Mucosa of descending colon (tissue), 3 donors: ENCODE measurements around the gene AGAP5. TPM values are rescaled to one million over a fixed set of nuclear protein-coding genes. Genes with fewer than 3 reads are reported as not detected.
"Not testable (repeated sequence)": the region's sequence is repeated elsewhere in the genome, so short reads cannot be mapped to it uniquely, and the experiment has no call there.

Source experiments
- ATAC-seq: fragments of 200-7000 bp; cut with Tn5 transposase; one replicate; pipeline ENCODE4 v1.9.1; 2020; ENCODE audit warnings: mild to moderate bottlenecking, moderate library complexity
- DNase-seq, 3 donors: peaks; one replicate each; pipeline ENCODE4 v3.0.0-alpha.2; 2020
- H3K36me3 ChIP-seq: fragments of 200-600 bp; one replicate; pipeline ENCODE4 v1.8.0; 2021; ENCODE audit warnings: low read depth, mild to moderate bottlenecking
- H3K4me1 ChIP-seq: fragments of 200-600 bp; one replicate; pipeline ENCODE4 v1.8.0; 2021; ENCODE audit warnings: low read depth, mild to moderate bottlenecking
- H3K4me3 ChIP-seq: fragments of 200-600 bp; one replicate; pipeline ENCODE4 v1.8.0; 2021; ENCODE audit warnings: mild to moderate bottlenecking
- H3K9me3 ChIP-seq: fragments of 200-600 bp; one replicate; pipeline ENCODE4 v1.8.0; 2021; ENCODE audit warnings: mild to moderate bottlenecking
- intact Hi-C, 2 donors: fragments of 100-400 bp; cut with DNase I in 1 of 2; cut with micrococcal nuclease in 1 of 2; formaldehyde crosslinking; loops; one replicate each; pipeline versions ENCODE4 v1.11.0 to v1.11.1; 2022; cut with DNase I, micrococcal nuclease
- total RNA-seq, 3 donors: library from RNA; stranded (reverse); fragmentation: NEBNext Ultra II Directional in 2 of 3; extraction: Animal tissue kit (Norgen Biotek cat#: 25700) in 2 of 3; gene quantifications; one replicate each; pipeline versions ENCODE4 v1.2.1 to v1.2.4, GENCODE V29; 2021 to 2023
- donor health status: DM: no; HTN: no; CAD: no; lungs with moderate emphysema.
- donor health status: DM: no; HTN: no; CAD: no.
- donor health status: DM: no; HTN: yes; CAD: no.

AGAP5 gene
- total RNA-seq, 3 donors from 2014 or later = 6.4 to 12.8 (median 10.0) TPM

DNA sequence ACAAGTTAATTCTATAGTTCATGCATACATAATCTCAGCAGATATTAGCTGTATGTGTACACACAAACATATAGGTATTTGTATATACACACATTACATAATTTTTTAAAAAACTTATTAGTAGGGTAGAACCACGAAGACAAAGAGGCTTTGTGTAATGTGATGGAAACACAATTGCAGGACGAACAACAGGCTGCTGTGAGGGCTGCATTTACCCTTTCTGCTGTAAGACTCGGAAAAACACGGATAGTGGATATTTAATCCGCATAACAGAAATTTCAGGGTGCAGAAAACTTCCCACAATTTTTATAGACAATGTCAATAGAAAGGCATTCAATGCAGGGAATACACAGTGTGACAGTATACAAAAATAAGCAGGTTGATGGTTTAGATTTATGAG, 13.8 kb upstream of the AGAP5 start:
- DNase-seq, H3K4me3 ChIP-seq, ATAC-seq, H3K4me1 ChIP-seq, intact Hi-C loops, H3K36me3 ChIP-seq, H3K9me3 ChIP-seq: not testable (repeated sequence)

DNA sequence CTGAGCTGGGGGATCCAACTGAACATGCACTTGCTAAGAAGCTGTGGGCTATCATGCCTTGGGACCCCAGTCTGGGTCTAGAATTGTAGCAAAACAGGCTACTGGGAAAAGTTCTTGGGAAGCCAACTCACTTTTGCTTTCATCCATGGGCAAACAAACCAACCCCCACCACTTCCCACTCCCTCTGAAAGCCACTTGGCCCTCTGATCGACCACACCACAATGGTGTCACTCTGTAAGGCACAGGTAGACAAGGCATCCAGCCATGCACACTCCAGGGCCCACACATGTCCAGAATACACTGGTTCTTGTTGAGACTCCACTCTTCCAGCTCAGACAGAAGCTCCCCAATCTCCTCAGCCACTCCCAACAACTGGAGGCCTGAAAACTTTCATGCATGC, 10.2 kb upstream of the AGAP5 start:
- ATAC-seq, H3K4me3 ChIP-seq, intact Hi-C loops, H3K4me1 ChIP-seq, H3K36me3 ChIP-seq, H3K9me3 ChIP-seq, DNase-seq: not testable (repeated sequence)

DNA sequence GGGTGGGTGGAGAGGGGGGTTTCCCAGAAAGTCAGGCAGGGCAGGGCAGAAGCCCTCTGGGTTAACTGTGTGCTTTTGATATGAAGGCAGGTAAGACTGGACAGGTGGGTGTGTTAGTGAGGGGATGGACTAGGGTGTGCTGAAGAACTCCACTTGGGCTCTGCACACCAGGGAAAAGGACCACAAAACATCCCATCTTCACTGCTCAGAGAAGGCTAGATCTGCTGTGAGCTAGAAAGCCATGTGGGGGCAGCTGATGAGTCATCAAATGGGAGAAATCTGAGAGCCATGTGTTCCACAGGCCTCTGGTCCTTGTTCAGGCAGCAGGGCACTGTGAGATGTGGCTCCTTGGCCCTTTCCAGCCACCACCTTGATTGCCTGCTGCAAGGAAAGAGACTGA, 9.7 kb upstream of the AGAP5 start:
- H3K4me3 ChIP-seq, H3K4me1 ChIP-seq, H3K36me3 ChIP-seq, ATAC-seq, H3K9me3 ChIP-seq, intact Hi-C loops, DNase-seq: not testable (repeated sequence)

DNA sequence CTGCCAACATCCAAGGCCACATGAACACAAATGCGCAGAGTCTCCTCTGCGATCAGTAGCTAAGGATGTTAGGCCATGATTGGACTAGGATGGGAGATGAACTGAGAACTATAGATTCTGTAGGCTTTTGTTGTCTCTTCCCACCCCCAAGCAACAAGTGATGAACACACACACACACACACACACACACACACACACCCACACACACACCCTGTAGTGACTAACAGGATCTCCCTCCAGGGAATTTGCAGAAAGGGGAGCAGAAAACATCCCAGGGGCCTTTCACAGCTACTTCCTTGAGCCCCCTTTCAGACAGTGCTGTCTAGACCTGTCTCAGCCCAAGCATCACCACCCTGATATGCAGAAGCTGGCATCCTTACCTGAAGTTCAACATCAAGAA, 8.6 kb upstream of the AGAP5 start:
- intact Hi-C loops = not testable (repeated sequence)

DNA sequence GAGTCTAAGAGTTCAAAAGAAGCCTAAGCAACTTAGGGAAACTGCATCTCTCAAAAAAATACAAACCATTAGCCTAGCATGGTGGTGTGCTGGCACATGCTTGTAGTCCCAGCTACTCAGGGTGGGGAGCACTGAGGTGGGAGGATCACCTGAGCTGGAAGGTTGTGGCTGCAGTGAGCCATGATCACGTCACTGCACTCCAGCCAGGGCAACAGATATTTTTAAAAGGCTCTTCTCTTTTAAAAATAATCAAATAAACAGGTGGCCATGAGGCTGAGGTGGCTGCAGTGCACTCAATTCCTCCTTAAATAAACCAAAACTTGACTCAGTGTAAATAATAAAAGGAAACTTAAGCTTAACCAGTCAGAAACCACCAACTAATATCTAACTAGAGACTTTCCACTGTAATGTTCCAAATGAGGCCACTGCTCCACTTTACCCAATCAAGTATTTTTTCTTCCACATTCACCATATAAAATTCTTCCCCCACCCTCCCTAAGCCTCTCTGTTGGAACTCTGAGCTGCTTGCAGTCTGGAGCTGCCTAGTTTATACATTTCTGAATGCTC, 7.7 kb upstream of the AGAP5 start:
- ATAC-seq, H3K4me1 ChIP-seq, H3K4me3 ChIP-seq, H3K9me3 ChIP-seq, DNase-seq, H3K36me3 ChIP-seq, intact Hi-C loops: not testable (repeated sequence)

More for the DNA sequence above, 8.6 kb upstream of the AGAP5 start:
- H3K9me3 ChIP-seq, H3K36me3 ChIP-seq, H3K4me1 ChIP-seq, H3K4me3 ChIP-seq, DNase-seq, ATAC-seq: not testable (repeated sequence)

DNA sequence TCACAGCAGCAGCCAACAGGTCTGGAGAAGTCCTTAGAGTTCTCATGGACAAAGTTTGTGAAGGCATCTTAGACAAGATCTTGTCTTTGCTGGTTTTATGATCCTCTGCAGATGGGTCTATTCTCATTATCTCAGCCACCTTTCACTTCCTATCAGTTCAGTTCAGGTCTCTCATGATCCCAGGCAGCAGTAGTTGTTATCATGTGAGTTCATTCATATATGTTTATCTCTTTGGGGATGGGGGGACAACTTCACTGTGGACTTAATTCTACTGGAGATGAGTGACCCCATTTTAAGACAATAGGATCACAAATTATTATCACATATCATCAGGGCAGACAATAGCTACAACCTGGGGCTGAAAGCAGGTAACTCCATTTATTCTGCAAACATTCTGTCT, 6.0 kb upstream of the AGAP5 start:
- ATAC-seq, H3K4me1 ChIP-seq, H3K4me3 ChIP-seq, intact Hi-C loops, DNase-seq, H3K9me3 ChIP-seq, H3K36me3 ChIP-seq: not testable (repeated sequence)

DNA sequence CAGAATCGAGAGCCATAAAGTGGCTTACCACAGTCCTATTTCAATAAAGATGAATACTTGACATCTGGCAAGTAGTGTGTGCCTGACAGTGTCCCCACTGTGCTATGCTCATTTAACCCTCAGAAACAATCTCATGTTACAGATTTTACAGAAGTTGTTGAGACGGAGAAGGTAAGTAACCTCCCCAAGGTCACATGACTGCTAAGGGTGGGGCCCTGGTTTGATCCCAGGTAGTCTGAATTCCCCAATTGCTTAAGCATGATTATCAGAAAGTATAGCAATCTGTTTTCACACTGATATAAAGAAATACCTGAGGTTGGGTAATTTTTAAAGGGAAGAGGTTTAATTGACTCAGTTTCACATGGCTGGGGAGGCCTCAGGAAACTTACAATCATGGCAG, 910 bp upstream of the AGAP5 start:
- DNase-seq, H3K9me3 ChIP-seq, H3K4me1 ChIP-seq, H3K4me3 ChIP-seq, H3K36me3 ChIP-seq, intact Hi-C loops, ATAC-seq: not testable (repeated sequence)

DNA sequence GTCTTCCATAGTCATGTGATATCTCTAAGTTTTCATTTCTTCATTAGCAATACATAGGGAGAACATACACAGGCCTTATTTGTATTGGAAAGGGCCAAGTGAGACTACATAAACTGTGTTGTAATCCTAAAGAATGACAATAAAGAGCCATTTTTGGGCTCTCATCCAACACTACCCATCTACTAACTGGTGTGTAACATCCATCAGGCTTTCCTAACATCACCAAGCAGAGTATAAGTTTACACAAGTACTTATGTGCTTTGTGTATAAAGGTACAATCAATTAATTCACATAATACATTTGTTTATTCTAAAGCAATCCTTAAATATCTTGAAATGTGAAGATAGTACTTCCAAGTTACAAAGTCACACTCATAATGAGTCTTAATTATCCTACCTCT, 2.6 kb downstream of the AGAP5 start:
- DNase-seq, H3K4me3 ChIP-seq, H3K4me1 ChIP-seq, H3K36me3 ChIP-seq, ATAC-seq, intact Hi-C loops, H3K9me3 ChIP-seq: not testable (repeated sequence)

DNA sequence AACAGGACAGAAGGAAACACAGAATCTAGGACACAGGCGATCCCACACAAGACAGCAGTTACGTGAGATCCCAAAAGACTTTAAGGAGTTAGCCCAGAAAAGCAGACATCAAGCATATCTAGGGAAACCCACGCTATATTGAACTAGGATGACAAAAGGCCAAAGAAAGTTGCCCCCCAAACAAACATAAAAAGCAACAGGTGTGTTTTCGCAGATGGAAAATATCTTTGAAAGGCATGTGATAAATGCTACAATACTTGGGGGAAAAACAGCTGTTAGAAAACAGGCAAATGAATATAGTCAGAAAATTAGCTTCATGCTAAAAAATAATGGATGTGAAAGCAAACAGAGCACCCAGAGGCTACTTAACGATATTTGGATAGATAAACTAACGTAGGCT, 7.2 kb downstream of the AGAP5 start:
- H3K4me3 ChIP-seq, DNase-seq, intact Hi-C loops, ATAC-seq, H3K9me3 ChIP-seq, H3K4me1 ChIP-seq, H3K36me3 ChIP-seq: not testable (repeated sequence)

DNA sequence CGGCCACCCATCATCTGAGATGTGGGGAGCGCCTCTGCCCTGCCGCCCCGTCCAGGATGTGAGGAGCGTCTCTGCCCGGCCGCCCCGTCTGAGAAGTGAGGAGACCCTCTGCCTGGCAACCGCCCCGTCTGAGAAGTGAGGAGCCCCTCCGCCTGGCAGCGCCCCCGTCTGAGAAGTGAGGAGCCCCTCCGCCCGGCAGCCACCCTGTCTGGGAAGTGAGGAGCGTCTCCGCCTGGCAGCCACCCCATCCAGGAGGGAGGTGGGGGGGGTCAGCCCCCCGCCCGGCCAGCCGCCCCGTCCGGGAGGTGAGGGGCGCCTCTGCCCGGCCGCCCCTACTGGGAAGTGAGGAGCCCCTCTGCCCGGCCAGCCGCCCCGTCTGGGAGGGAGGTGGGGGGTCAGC, 8.3 kb downstream of the AGAP5 start:
- H3K4me3 ChIP-seq, H3K36me3 ChIP-seq, DNase-seq, ATAC-seq, H3K4me1 ChIP-seq, H3K9me3 ChIP-seq, intact Hi-C loops: not testable (repeated sequence)

DNA sequence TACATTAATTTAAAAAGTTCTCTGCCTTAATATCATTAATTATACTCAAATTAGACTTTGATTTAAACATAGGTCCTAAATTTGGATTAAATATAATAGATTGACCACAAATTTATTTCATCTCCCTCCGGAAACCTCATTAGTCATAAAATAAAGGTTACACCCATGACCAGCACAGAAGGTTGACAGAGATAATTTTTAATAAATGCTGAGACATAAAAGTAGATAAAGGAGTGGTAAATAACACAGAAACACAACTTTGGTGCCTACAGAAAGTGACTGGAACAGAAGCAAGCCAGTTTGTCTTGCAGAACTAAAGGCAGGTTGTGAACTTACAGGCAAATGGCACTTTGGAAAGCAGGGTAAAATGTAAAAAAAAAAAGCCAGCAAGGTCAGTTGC, 10.3 kb downstream of the AGAP5 start:
- DNase-seq, ATAC-seq, intact Hi-C loops: not testable (repeated sequence)

DNA sequence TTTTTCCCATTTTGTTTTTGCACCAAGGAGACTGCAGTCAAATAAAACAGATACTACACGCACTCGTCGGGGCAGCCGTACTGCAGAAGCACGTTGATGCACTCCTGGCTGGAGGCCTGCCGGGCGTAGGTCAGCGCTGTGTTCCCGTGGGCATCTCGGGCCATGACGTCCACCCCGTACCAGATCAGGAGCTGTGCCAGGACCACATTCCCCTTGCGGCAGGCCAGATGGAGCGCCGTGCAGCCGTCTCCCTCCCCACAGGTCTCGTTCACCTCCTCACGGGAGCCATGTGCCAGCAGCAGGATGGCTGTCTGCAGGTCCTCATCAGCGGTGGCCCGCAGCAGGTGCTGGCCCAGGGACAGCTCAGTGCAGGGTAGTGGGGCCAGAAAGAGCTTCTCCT, 23.4 kb downstream of the AGAP5 start:
- H3K9me3 ChIP-seq, ATAC-seq, DNase-seq, H3K4me1 ChIP-seq, intact Hi-C loops, H3K4me3 ChIP-seq, H3K36me3 ChIP-seq: not testable (repeated sequence)

More for the DNA sequence above, 10.3 kb downstream of the AGAP5 start:
- H3K9me3 ChIP-seq, H3K36me3 ChIP-seq, H3K4me1 ChIP-seq, H3K4me3 ChIP-seq: not testable (repeated sequence)

DNA sequence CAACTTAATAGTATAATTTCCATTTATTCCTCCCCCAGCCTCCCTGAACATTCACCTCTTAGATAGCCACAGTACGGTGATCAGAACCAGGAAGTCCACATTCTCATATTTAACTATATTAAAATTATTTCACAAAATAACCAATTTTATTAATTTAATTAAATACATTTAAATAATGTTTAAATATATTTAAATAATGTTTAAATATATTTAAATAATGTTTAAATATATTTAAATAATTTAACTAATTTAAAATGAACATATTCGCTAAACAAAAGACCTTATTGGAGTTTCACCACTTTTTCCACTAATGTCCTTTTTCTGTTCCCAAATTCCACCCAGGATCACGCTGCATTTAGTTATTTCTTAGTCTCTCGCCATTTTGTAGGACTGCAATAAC, 29.5 kb downstream of the AGAP5 start:
- ATAC-seq, H3K36me3 ChIP-seq: not testable (repeated sequence)

DNA sequence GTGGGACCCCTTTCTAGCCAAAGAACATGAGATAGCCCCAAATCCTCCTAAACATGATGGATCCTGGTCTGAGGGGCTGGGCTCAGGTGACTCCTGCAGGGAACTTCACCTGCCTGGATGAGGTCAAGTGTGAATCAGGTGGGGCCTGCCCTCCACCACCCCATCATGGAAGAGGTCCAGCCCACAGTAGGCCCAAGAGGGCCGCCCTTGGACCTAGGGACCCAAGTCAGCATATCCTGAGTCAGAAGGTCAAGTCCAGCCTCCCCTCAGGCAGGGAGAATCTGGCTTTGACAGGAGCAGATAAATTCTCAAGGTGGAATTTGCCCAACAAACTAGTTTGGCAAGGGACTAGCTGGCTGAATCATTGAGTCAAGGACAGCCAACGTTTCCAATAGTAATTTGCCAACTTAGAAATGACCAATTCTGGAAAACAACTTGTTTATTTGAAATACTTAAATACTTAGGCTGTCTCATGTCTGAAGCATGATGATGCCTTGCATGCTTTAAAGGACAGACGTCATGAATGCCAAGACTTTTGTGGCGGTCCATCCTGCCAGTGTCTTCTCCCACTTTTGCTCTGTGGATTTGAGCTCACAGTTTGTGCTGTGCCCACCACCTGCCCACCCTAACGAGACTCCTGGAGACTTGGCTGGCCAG, 31.6 kb downstream of the AGAP5 start:
- H3K36me3 ChIP-seq, H3K4me1 ChIP-seq, H3K4me3 ChIP-seq, intact Hi-C loops, DNase-seq, H3K9me3 ChIP-seq, ATAC-seq: not testable (repeated sequence)

More for the DNA sequence above, 29.5 kb downstream of the AGAP5 start:
- H3K4me3 ChIP-seq, H3K4me1 ChIP-seq, intact Hi-C loops, DNase-seq, H3K9me3 ChIP-seq: not testable (repeated sequence)

DNA sequence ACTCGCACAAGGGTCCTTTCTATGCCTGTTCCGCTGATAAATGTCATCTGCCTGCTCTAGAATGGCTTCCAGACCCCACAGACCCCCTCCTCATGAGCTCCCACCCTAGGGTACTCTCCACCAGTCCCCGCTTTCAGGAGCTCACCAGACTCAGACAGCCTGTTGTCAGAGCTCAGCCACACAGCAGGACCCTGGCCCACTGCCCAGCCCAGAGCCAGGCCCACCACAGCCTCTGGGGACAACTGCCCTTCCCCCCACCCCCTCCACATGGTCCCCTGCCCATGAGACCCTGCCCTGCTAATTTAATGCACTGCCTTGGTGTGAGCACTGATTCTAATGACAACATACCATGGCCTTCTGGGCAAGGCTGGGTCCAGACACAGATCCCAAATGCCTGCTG, 32.3 kb downstream of the AGAP5 start:
- H3K9me3 ChIP-seq, intact Hi-C loops, H3K36me3 ChIP-seq, H3K4me1 ChIP-seq, H3K4me3 ChIP-seq, ATAC-seq, DNase-seq: not testable (repeated sequence)
